Measurements from ENCODE around the gene KMT2C.
"Not testable (repeated sequence)": the region's sequence is repeated elsewhere in the genome, so short reads cannot be mapped to it uniquely, and the experiment has no call there.

The KMT2C gene

DNA sequence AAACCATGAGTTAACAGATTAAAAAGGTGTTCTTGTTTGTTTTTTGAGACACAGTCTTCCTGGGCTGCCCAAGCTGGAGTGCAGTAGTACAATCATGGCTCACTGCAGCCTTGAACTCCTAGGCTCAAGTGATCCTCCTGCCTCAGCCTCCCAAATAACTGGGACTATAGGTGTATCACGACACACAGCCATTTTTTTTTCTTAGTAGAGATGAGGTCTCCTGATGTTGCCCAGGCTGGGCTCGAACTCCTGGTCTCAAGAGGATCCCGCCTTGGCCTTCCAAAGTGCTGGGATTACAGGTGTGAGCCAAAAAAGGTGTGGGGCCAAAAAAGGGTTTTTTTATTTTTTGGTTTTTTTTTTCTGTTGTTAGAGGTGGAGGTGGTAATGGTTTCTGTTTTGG is 29.3 kb downstream of the KMT2C start:
- no peak for DNase-seq (ENCODE audit: low spot score)
- TF ChIP-seq CTCF (IDR thresholded peaks at IDR 0.05; ENCODE audit: extremely low read depth, missing control alignments), result no peak

DNA sequence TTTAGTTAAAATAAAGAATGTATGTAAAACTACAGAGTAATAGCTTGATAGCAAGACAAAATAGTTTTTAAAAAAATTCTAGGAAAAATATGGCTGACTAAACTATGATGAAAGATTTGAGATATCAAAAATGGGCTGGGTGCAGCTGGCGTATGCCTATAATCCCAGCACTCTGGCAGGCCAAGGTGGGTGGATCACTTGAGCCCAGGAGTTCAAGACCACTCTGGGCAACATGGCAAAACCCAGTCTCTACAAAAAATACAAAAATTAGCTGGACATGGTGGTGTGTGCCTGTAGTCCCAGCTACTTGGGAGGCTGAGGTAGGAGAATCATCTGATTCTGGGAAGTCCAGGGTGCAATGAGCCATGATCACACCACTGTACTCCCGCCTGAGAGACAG is 29.8 kb downstream of the KMT2C start:
- not testable (repeated sequence) for DNase-seq (ENCODE audit: low spot score)

DNA sequence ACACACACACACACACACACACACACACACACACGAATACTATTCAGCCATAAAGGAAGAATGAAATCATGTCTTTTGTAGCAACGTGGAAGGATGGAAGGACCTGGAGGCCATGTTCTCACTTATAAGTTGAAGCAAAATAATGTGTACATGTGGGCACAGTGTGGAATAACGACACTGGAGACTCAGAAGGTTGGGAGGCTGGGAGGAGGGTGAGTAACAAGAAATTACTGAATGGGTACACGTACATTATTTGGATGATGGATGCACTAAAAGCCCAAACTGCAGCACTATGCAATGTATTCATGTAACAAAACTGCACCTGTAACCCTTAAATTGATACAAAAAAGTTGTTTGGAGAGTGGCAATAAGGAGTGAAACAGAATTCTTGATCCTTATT is 32.1 kb downstream of the KMT2C start:
- no peak for TF ChIP-seq CTCF (IDR thresholded peaks at IDR 0.05; ENCODE audit: extremely low read depth, missing control alignments)

DNA sequence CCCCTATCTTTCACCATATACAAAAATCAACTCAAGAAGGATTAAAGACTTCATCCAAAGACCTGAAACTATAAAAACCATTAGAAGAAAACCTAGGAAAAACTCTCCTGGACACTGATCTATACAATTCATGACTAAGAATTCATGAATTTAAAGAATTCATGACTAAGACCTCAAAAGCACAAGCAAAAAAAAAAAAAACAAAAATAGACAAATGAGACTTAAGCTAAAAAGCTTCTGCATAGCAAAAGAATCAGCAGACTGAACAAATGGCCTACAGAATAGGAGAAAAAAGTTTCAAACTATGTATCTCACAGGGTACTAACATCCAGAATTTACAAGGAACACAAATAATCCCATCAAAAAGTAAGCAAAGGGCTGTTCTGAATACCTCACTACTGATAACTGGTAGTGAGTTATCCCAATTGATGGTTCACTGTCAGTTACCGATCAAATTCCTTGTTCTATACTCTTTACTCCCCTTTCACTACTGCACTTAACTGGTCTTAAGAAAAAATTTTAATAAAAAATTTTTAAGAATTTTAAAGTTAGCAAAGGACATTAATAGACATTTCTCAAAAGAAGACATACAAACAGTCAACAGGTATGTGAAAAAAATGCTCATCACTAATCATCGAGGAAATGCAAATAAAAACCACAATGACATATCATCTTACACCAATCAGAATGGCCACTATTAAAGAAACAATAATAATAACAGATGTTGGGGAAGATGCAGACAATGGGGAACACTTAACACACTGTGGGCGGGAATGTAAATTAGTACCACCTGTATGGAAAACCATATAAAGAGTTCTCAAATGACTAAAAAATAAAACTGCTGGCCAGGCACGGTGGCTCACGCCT is 33.2 kb downstream of the KMT2C start:
- DNase-seq (ENCODE audit: low spot score), result no peak
- no peak for TF ChIP-seq CTCF (IDR thresholded peaks at IDR 0.05; ENCODE audit: extremely low read depth, missing control alignments)

More for the DNA sequence above, 32.1 kb downstream of the KMT2C start:
- no peak for DNase-seq (ENCODE audit: low spot score)

DNA sequence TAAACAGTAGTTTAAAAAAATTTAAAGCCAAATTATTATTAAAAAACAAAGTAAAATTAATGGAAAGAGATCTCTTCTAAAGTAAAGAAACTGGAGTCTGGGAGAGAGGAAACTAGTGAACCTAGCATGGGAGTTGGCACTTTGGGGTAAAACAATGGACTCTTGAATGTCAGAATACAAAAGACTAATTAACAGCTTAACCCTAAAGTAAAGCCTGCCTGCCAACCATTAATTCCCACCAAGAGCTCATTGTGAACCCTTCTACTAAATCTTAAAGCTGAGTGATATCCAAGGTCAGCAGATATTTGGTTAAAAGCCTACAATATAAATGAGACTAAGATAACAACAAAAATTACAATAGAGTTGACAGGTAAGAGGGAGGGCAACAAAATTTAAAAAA is 36.5 kb downstream of the KMT2C start:
- no peak for TF ChIP-seq CTCF (IDR thresholded peaks at IDR 0.05; ENCODE audit: extremely low read depth, missing control alignments)
- no peak for DNase-seq (ENCODE audit: low spot score)

DNA sequence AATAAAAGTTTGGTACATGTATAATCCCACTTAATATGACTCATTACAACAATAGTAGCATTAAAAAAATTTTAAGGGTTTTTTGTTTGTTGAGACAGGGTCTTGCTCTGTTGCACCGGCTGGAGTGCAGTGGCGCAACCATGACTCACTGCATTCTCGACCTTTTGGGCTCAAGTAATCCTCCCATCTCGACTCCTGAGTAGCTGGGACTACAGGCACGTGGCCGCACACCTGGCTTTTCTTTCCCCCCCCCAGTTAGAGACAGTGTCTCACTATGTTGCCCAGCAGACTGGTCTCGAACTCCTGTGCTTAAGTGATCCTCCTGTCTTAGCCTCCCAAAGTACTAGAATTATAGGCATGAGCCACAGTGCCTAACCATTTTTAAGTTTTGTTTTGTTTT is 40.7 kb downstream of the KMT2C start:
- no peak for DNase-seq (ENCODE audit: low spot score)
- no peak for TF ChIP-seq CTCF (IDR thresholded peaks at IDR 0.05; ENCODE audit: extremely low read depth, missing control alignments)

DNA sequence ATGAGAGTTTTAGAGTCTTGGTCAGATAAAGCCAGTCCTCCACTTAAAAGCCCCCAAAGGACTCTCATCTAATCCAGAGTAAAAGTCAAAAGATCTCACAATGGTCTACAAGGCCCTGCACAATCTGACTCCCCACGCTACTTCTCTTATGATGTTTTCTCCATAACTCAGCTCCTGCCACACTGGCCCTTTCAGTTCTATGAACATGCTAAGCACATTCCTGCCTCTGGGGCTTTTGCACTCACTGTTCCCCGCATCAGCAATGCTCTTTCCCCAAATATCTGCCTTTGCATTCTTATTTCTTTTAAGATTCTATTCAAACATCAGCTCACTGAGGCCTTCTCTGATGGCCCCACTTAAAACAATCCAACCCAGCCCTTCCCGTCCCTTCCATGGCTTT is 41.6 kb downstream of the KMT2C start:
- not testable (repeated sequence) for DNase-seq (ENCODE audit: low spot score)

- TF ChIP-seq CTCF (IDR thresholded peaks at IDR 0.05; ENCODE audit: extremely low read depth, missing control alignments), result no peak
- no peak for DNase-seq (ENCODE audit: low spot score)
Measured at GRCh38 chr7:152392254-152392653, 43.5 kb downstream of the KMT2C start.

- DNase-seq (ENCODE audit: low spot score), result not testable (repeated sequence)
Measured at GRCh38 chr7:152386136-152386764, 49.6 kb downstream of the KMT2C start.

- DNase-seq (ENCODE audit: low spot score), result not testable (repeated sequence)
Measured at GRCh38 chr7:152384235-152385200, 51.3 kb downstream of the KMT2C start.

All from GM20000 (cell line).